ENCODE data around the gene DTNBP1. TPM values are rescaled to one million over a fixed set of nuclear protein-coding genes. Genes with fewer than 3 reads are reported as not detected.

DTNBP1 gene
- total and polyA plus RNA-seq, 4 donors: 3.1 to 6.0 (median 4.3) TPM

- H3K4me3 ChIP-seq (ENCODE audit: low read depth in 1 of 3, low read length in 3 of 3): no peak overlapping the region
- H3K9me3 ChIP-seq (ENCODE audit: control insufficient read depth in 4 of 4, low read length in 3 of 4): no peaks in the 10 kb centered on the region
- H3K9ac ChIP-seq (ENCODE audit: low read depth in 1 of 2, low read length in 2 of 2): no peak overlapping the region
- TF ChIP-seq RXRA (IDR thresholded peaks at IDR 0.05): no peak
- no peak for TF ChIP-seq MAX (IDR thresholded peaks at IDR 0.05)
- no peak for TF ChIP-seq FOXA1 (IDR thresholded peaks at IDR 0.05)
- TF ChIP-seq REST (IDR thresholded peaks at IDR 0.05): no peak
- no peak for TF ChIP-seq TAF1 (conservative IDR thresholded peaks at IDR 0.05)
- no peaks in the 10 kb centered on the region for H3K4me1 ChIP-seq (ENCODE audit: control insufficient read depth in 4 of 4, insufficient read depth in 4 of 4, low read length in 3 of 4)
- 84% methylated on average over 6 of the region's 6 CpGs for whole genome bisulfite sequencing
- H3K27ac ChIP-seq (ENCODE audit: low read depth in 1 of 2, low read length in 2 of 2): no peak overlapping the region
- peaks cover 8 to 33% (median 10%) of the 10 kb centered on the region in 4 donors for H3K36me3 ChIP-seq (ENCODE audit: control insufficient read depth in 4 of 4, insufficient read depth in 3 of 4, low read depth in 1 of 4, low read length in 3 of 4)
- no peaks in the 10 kb centered on the region for H3K27me3 ChIP-seq (ENCODE audit: control insufficient read depth in 4 of 4, insufficient read depth in 4 of 4, low read length in 3 of 4)
- DNase-seq (ENCODE audit: low spot score): no peak
These were observed 143.1 kb downstream of the DTNBP1 start for GRCh38 chr6:15519681-15520080.

GRCh38 chr6:15518878-15519277 lies 143.9 kb downstream of the DTNBP1 start:
- Histone ChIP-seq H3K27me3 (ENCODE audit: control insufficient read depth in 4 of 4, insufficient read depth in 4 of 4, low read length in 3 of 4) (no peaks in the 10 kb centered on the region), H3K9ac (ENCODE audit: low read depth in 1 of 2, low read length in 2 of 2) (no peak overlapping the region), H3K9me3 (ENCODE audit: control insufficient read depth in 4 of 4, low read length in 3 of 4) (no peaks in the 10 kb centered on the region), H3K27ac (ENCODE audit: low read depth in 1 of 2, low read length in 2 of 2) (no peak overlapping the region), H3K4me3 (ENCODE audit: low read depth in 1 of 3, low read length in 3 of 3) (no peak overlapping the region), H3K4me1 (ENCODE audit: control insufficient read depth in 4 of 4, insufficient read depth in 4 of 4, low read length in 3 of 4) (no peaks in the 10 kb centered on the region), H3K36me3 (ENCODE audit: control insufficient read depth in 4 of 4, insufficient read depth in 3 of 4, low read depth in 1 of 4, low read length in 3 of 4) (peaks cover 8 to 28% (median 10%) of the 10 kb centered on the region in 4 donors)
- no peak for TF ChIP-seq MAX (IDR thresholded peaks at IDR 0.05)
- TF ChIP-seq TAF1 (conservative IDR thresholded peaks at IDR 0.05): no peak
- TF ChIP-seq HNF4A (conservative IDR thresholded peaks at IDR 0.05): no peak
- TF ChIP-seq ATF3 (IDR thresholded peaks at IDR 0.05): no peak
- no peak for TF ChIP-seq RAD21 (IDR thresholded peaks at IDR 0.05)
- TF ChIP-seq GABPA (IDR thresholded peaks at IDR 0.05 in 1 of 2, conservative IDR thresholded peaks at IDR 0.05 in 1 of 2): no peak
- no peak for TF ChIP-seq EGR1 (IDR thresholded peaks at IDR 0.05; ENCODE audit: low read depth in 2 of 2)
- TF ChIP-seq NR2F2 (IDR thresholded peaks at IDR 0.05): no peak
- TF ChIP-seq SP1 (IDR thresholded peaks at IDR 0.05): no peak
- no peak for TF ChIP-seq HNF4G (IDR thresholded peaks at IDR 0.05)
- no peak for DNase-seq (ENCODE audit: low spot score)
- 98% methylated on average over 10 of the region's 10 CpGs for WGBS

- Histone ChIP-seq H3K36me3 (ENCODE audit: control insufficient read depth in 4 of 4, insufficient read depth in 3 of 4, low read depth in 1 of 4, low read length in 3 of 4) (peaks cover 8 to 32% (median 10%) of the 10 kb centered on the region in 4 donors), H3K9ac (ENCODE audit: low read depth in 1 of 2, low read length in 2 of 2) (no peak overlapping the region), H3K4me3 (ENCODE audit: low read depth in 1 of 3, low read length in 3 of 3) (no peak overlapping the region), H3K4me1 (ENCODE audit: control insufficient read depth in 4 of 4, insufficient read depth in 4 of 4, low read length in 3 of 4) (no peaks in the 10 kb centered on the region), H3K27me3 (ENCODE audit: control insufficient read depth in 4 of 4, insufficient read depth in 4 of 4, low read length in 3 of 4) (no peaks in the 10 kb centered on the region), H3K9me3 (ENCODE audit: control insufficient read depth in 4 of 4, low read length in 3 of 4) (no peaks in the 10 kb centered on the region), H3K27ac (ENCODE audit: low read depth in 1 of 2, low read length in 2 of 2) (no peak overlapping the region)
- 94% methylated on average over 9 of the region's 9 CpGs for WGBS
- DNase-seq (ENCODE audit: low spot score): no peak
- TF ChIP-seq HNF4A (conservative IDR thresholded peaks at IDR 0.05) (no peak), TAF1 (conservative IDR thresholded peaks at IDR 0.05) (no peak), RAD21 (IDR thresholded peaks at IDR 0.05) (no peak), JUND (IDR thresholded peaks at IDR 0.05) (no peak), NR2F2 (IDR thresholded peaks at IDR 0.05) (no peak), CTCF (IDR thresholded peaks at IDR 0.05; ENCODE audit: low read depth, low read length, missing input control) (no peak), FOXA1 (IDR thresholded peaks at IDR 0.05) (no peak), GABPA (IDR thresholded peaks at IDR 0.05 in 1 of 2, conservative IDR thresholded peaks at IDR 0.05 in 1 of 2) (no peak), SP1 (IDR thresholded peaks at IDR 0.05) (no peak), EGR1 (IDR thresholded peaks at IDR 0.05; ENCODE audit: low read depth in 2 of 2) (no peak), REST (IDR thresholded peaks at IDR 0.05) (no peak), ATF3 (IDR thresholded peaks at IDR 0.05) (no peak), FOXA2 (IDR thresholded peaks at IDR 0.05) (no peak), RXRA (IDR thresholded peaks at IDR 0.05) (no peak), MAX (IDR thresholded peaks at IDR 0.05) (no peak)
These were observed 144.8 kb downstream of the DTNBP1 start for GRCh38 chr6:15518057-15518456.

All from liver (tissue), 9 donors.